Gastroesophageal sphincter (tissue), 3 donors: ENCODE data around the gene KRTAP10-8.

Experiments
- CTCF ChIP-seq, 4 experiments: fragments of 200-600 bp in 2 of 4; fragments of 450-650 bp in 2 of 4; sonication (generic) in 1 of 4; IDR thresholded peaks; one replicate each; pipeline ENCODE4 v1.5.1; 2017 to 2019; ENCODE audit warnings: antibody characterized with exemption in 4 of 4, mild to moderate bottlenecking in 2 of 4, moderate library complexity in 2 of 4
- POLR2A ChIP-seq, 2 donors: fragments of 450-650 bp; IDR thresholded peaks; one replicate each; pipeline ENCODE4 v1.6.1; 2017; ENCODE audit warnings: antibody characterized with exemption in 2 of 2, mild to moderate bottlenecking in 2 of 2, moderate library complexity in 1 of 2
- POLR2AphosphoS5 ChIP-seq: sonication (generic); formaldehyde crosslinking; IDR thresholded peaks from one replicate; pipeline ENCODE4 v1.6.1; 2017; ENCODE audit warnings: antibody characterized with exemption

GRCh38 chr21:44571296-44571695, 40.6 kb upstream of the KRTAP10-8 start:
- no peak for TF ChIP-seq CTCF (IDR thresholded peaks at IDR 0.05)
- no peak for TF ChIP-seq POLR2A (IDR thresholded peaks at IDR 0.05)
- no peak for TF ChIP-seq POLR2AphosphoS5
